ENCODE measurements around the gene ADAT3. TPM values are rescaled to one million over a fixed set of nuclear protein-coding genes. Genes with fewer than 3 reads are reported as not detected.
"Not testable (repeated sequence)": the region's sequence is repeated elsewhere in the genome, so short reads cannot be mapped to it uniquely, and the experiment has no call there.

The ADAT3 gene
- total RNA-seq, 1 experiment from 2014 or later = 13.5 TPM

GRCh38 chr19:1881393-1882088 lies 23.7 kb upstream of the ADAT3 start:
- DNase-seq (ENCODE audit: low spot score); in situ Hi-C loops (cut with HindIII; ENCODE audit: low sequenced_read_pairs): not testable (repeated sequence)

GRCh38 chr19:1882089-1882785 lies 23.0 kb upstream of the ADAT3 start:
- in situ Hi-C loops (cut with HindIII; ENCODE audit: low sequenced_read_pairs) = no loop called here
- DNase-seq (ENCODE audit: low spot score) = peak; percentile 25

- in situ Hi-C loops (cut with HindIII; ENCODE audit: low sequenced_read_pairs) = no loop called here
- DNase-seq (ENCODE audit: low spot score) = peak; percentile 15
Observed at GRCh38 chr19:1882786-1883692, 22.2 kb upstream of the ADAT3 start.

- DNase-seq (ENCODE audit: low spot score) = no peak
- in situ Hi-C loops (cut with HindIII; ENCODE audit: low sequenced_read_pairs) = no loop called here
Observed at GRCh38 chr19:1883784-1884183, 21.4 kb upstream of the ADAT3 start.

GRCh38 chr19:1884291-1884718 lies 20.9 kb upstream of the ADAT3 start:
- in situ Hi-C loops (cut with HindIII; ENCODE audit: low sequenced_read_pairs) = no loop called here
- DNase-seq (ENCODE audit: low spot score) = peak; percentile 17

- DNase-seq (ENCODE audit: low spot score) = no peak
- in situ Hi-C loops (cut with HindIII; ENCODE audit: low sequenced_read_pairs) = no loop called here
Observed at GRCh38 chr19:1884719-1885334, 20.4 kb upstream of the ADAT3 start.

- DNase-seq (ENCODE audit: low spot score) = peak; percentile 91
- in situ Hi-C loops (cut with HindIII; ENCODE audit: low sequenced_read_pairs) = not testable (repeated sequence)
Observed at GRCh38 chr19:1885398-1886119, 19.6 kb upstream of the ADAT3 start, which contains the start of gene ABHD17A. Gene ABHD17A (minus strand): TSS chr19:1885496. CDS start chr19:1881566, 3,930 bp downstream.

GRCh38 chr19:1886360-1886759 lies 18.8 kb upstream of the ADAT3 start:
- in situ Hi-C loops (cut with HindIII; ENCODE audit: low sequenced_read_pairs) = not testable (repeated sequence)

GRCh38 chr19:1888385-1888784 lies 16.8 kb upstream of the ADAT3 start:
- no peak for DNase-seq (ENCODE audit: low spot score)
- in situ Hi-C loops (cut with HindIII; ENCODE audit: low sequenced_read_pairs) = no loop called here

More at GRCh38 chr19:1886360-1886759, 18.8 kb upstream of the ADAT3 start:
- DNase-seq (ENCODE audit: low spot score) = not testable (repeated sequence)

- in situ Hi-C loops (cut with HindIII; ENCODE audit: low sequenced_read_pairs) = no loop called here
- DNase-seq (ENCODE audit: low spot score) = no peak
Observed at GRCh38 chr19:1889907-1890306, 15.3 kb upstream of the ADAT3 start.

GRCh38 chr19:1893791-1894190 lies 11.4 kb upstream of the ADAT3 start:
- in situ Hi-C loops (cut with HindIII; ENCODE audit: low sequenced_read_pairs) = no loop called here
- no peak for DNase-seq (ENCODE audit: low spot score)

GRCh38 chr19:1896508-1896907 lies 8.7 kb upstream of the ADAT3 start:
- in situ Hi-C loops (cut with HindIII; ENCODE audit: low sequenced_read_pairs) = no loop called here
- DNase-seq (ENCODE audit: low spot score) = no peak

GRCh38 chr19:1901940-1902404 lies 3.2 kb upstream of the ADAT3 start:
- no peak for DNase-seq (ENCODE audit: low spot score)
- in situ Hi-C loops (cut with HindIII; ENCODE audit: low sequenced_read_pairs) = no loop called here

- in situ Hi-C loops (cut with HindIII; ENCODE audit: low sequenced_read_pairs) = no loop called here
- DNase-seq (ENCODE audit: low spot score) = no peak
Observed at GRCh38 chr19:1902923-1903322, 2.3 kb upstream of the ADAT3 start.

- DNase-seq (ENCODE audit: low spot score) = no peak
- in situ Hi-C loops (cut with HindIII; ENCODE audit: low sequenced_read_pairs) = no loop called here
Observed at GRCh38 chr19:1904860-1905109, 414 bp upstream of the ADAT3 start.

GRCh38 chr19:1905863-1906375 lies 720 bp downstream of the ADAT3 start:
- no peak for DNase-seq (ENCODE audit: low spot score)
- in situ Hi-C loops (cut with HindIII; ENCODE audit: low sequenced_read_pairs) = no loop called here

- DNase-seq (ENCODE audit: low spot score) = no peak
- in situ Hi-C loops (cut with HindIII; ENCODE audit: low sequenced_read_pairs) = no loop called here
Observed at GRCh38 chr19:1906985-1907562, 1.9 kb downstream of the ADAT3 start.

Measured in G401 (cell line).